MG63 (cell line): ENCODE measurements around the gene TBL1XR1. TPM values are rescaled to one million over a fixed set of nuclear protein-coding genes. Genes with fewer than 3 reads are reported as not detected.
"Not testable (repeated sequence)": the region's sequence is repeated elsewhere in the genome, so short reads cannot be mapped to it uniquely, and the experiment has no call there.

ENCODE experiments used
- DNase-seq: peaks from one replicate; pipeline ENCODE4 v3.0.0-alpha.2; 2020
- H3K27me3 ChIP-seq: fragments of 250-450 bp; sonication (Bioruptor Pico); 2 replicates; pipeline ENCODE4 v1.5.1; 2020; ENCODE audit warnings: mild to moderate bottlenecking, moderate library complexity
- H3K36me3 ChIP-seq: fragments of 250-450 bp; sonication (Bioruptor Pico); 2 replicates; pipeline ENCODE4 v1.5.1; 2020; ENCODE audit warnings: mild to moderate bottlenecking, moderate library complexity
- H3K4me3 ChIP-seq: fragments of 250-450 bp; sonication (Bioruptor Pico); 2 replicates; pipeline ENCODE4 v1.5.1; 2020; ENCODE audit warnings: mild to moderate bottlenecking, moderate library complexity
- H3K9me3 ChIP-seq: fragments of 250-450 bp; sonication (Bioruptor Pico); 2 replicates; pipeline ENCODE4 v1.5.1; 2020; ENCODE audit warnings: mild to moderate bottlenecking, moderate library complexity
- total RNA-seq: library from RNA; depleted of rRNA; stranded (reverse); fragments of >200 nt; shearing (Covaris generic); gene quantifications from 2 replicates; pipeline ENCODE4 v1.2.3, GENCODE V29; 2014; ENCODE audit warnings: low replicate concordance

The TBL1XR1 gene
- total RNA-seq, 1 experiment from 2014 or later: 99.0 TPM

GRCh38 chr3:177194299-177194698 is 3.0 kb downstream of the TBL1XR1 start:
- Histone ChIP-seq H3K36me3 (peaks cover 24% of the 10 kb centered on the region), H3K9me3 (no peaks in the 10 kb centered on the region), H3K4me3 (peak overlapping the region; percentile 99), H3K27me3 (no peaks in the 10 kb centered on the region)
- no peak for DNase-seq

GRCh38 chr3:177193688-177194268 is 3.5 kb downstream of the TBL1XR1 start:
- Histone ChIP-seq H3K36me3 (peaks cover 24% of the 10 kb centered on the region), H3K9me3 (no peaks in the 10 kb centered on the region), H3K27me3 (no peaks in the 10 kb centered on the region), H3K4me3 (peak overlapping the region; percentile 99)
- no peak for DNase-seq

GRCh38 chr3:177193275-177193674 is 4.0 kb downstream of the TBL1XR1 start:
- H3K9me3 ChIP-seq, H3K27me3 ChIP-seq, DNase-seq, H3K4me3 ChIP-seq: not testable (repeated sequence)
- peaks cover 24% of the 10 kb centered on the region for H3K36me3 ChIP-seq

- Histone ChIP-seq H3K9me3 (no peaks in the 10 kb centered on the region), H3K36me3 (peaks cover 25% of the 10 kb centered on the region), H3K27me3 (no peaks in the 10 kb centered on the region), H3K4me3 (no peak overlapping the region)
- no peak for DNase-seq
Observed at GRCh38 chr3:177190756-177191681, 6.3 kb downstream of the TBL1XR1 start.

GRCh38 chr3:177190184-177190583 is 7.1 kb downstream of the TBL1XR1 start:
- H3K4me3 ChIP-seq, DNase-seq, H3K27me3 ChIP-seq, H3K9me3 ChIP-seq: not testable (repeated sequence)
- peaks cover 23% of the 10 kb centered on the region for H3K36me3 ChIP-seq

GRCh38 chr3:177188325-177188724 is 9.0 kb downstream of the TBL1XR1 start:
- DNase-seq, H3K4me3 ChIP-seq, H3K27me3 ChIP-seq, H3K9me3 ChIP-seq: not testable (repeated sequence)
- H3K36me3 ChIP-seq: peaks cover 10% of the 10 kb centered on the region

- Histone ChIP-seq H3K9me3 (no peaks in the 10 kb centered on the region), H3K27me3 (no peaks in the 10 kb centered on the region), H3K4me3 (no peak overlapping the region), H3K36me3 (peaks cover 3% of the 10 kb centered on the region; the same call in 1 of the 2 replicates)
- no peak for DNase-seq
Observed at GRCh38 chr3:177186306-177186705, 11.0 kb downstream of the TBL1XR1 start.

- Histone ChIP-seq H3K4me3 (no peak overlapping the region), H3K27me3 (no peaks in the 10 kb centered on the region), H3K9me3 (no peaks in the 10 kb centered on the region), H3K36me3 (peaks cover 3% of the 10 kb centered on the region; the same call in 1 of the 2 replicates)
- DNase-seq: peak; percentile 10
Observed at GRCh38 chr3:177185035-177185574, 12.2 kb downstream of the TBL1XR1 start.

GRCh38 chr3:177184602-177185001 is 12.7 kb downstream of the TBL1XR1 start:
- not testable (repeated sequence) for H3K27me3 ChIP-seq, H3K9me3 ChIP-seq, H3K4me3 ChIP-seq, H3K36me3 ChIP-seq
- peak; percentile 51 for DNase-seq

GRCh38 chr3:177182352-177182751 is 14.9 kb downstream of the TBL1XR1 start:
- Histone ChIP-seq H3K4me3 (no peak overlapping the region), H3K9me3 (no peaks in the 10 kb centered on the region), H3K27me3 (no peaks in the 10 kb centered on the region), H3K36me3 (peaks cover 3% of the 10 kb centered on the region)
- DNase-seq: no peak

GRCh38 chr3:177181418-177181817 is 15.9 kb downstream of the TBL1XR1 start:
- DNase-seq: no peak
- Histone ChIP-seq H3K4me3 (no peak overlapping the region), H3K27me3 (no peaks in the 10 kb centered on the region), H3K9me3 (no peaks in the 10 kb centered on the region), H3K36me3 (peaks cover 1% of the 10 kb centered on the region)

GRCh38 chr3:177180506-177180905 is 16.8 kb downstream of the TBL1XR1 start:
- H3K27me3 ChIP-seq: no peaks in the 10 kb centered on the region
- no peak for DNase-seq
- no peaks in the 10 kb centered on the region for H3K9me3 ChIP-seq
- H3K36me3 ChIP-seq: no peaks in the 10 kb centered on the region; the same call in none of the 2 replicates
- H3K4me3 ChIP-seq: no peak overlapping the region

- Histone ChIP-seq H3K4me3 (no peak overlapping the region), H3K9me3 (no peaks in the 10 kb centered on the region), H3K27me3 (no peaks in the 10 kb centered on the region), H3K36me3 (no peaks in the 10 kb centered on the region; the same call in none of the 2 replicates)
- DNase-seq: no peak
Observed at GRCh38 chr3:177179281-177180067, 17.8 kb downstream of the TBL1XR1 start.

GRCh38 chr3:177177749-177178221 is 19.5 kb downstream of the TBL1XR1 start:
- Histone ChIP-seq H3K4me3 (no peak overlapping the region), H3K27me3 (no peaks in the 10 kb centered on the region)

GRCh38 chr3:177174607-177175170 is 22.6 kb downstream of the TBL1XR1 start:
- DNase-seq: no peak
- Histone ChIP-seq H3K36me3 (peaks cover 8% of the 10 kb centered on the region), H3K9me3 (no peaks in the 10 kb centered on the region), H3K27me3 (no peaks in the 10 kb centered on the region), H3K4me3 (no peak overlapping the region)

More at GRCh38 chr3:177177749-177178221, 19.5 kb downstream of the TBL1XR1 start:
- DNase-seq: no peak
- no peaks in the 10 kb centered on the region for H3K9me3 ChIP-seq
- no peaks in the 10 kb centered on the region; the same call in none of the 2 replicates for H3K36me3 ChIP-seq
